Fibroblast of mammary gland (primary cell): ENCODE measurements around the gene DCDC2C.

Experiments
- DNase-seq: peaks from one replicate; pipeline ENCODE4 v3.0.0-alpha.2; 2010; ENCODE audit warnings: low read depth
- H3K4me3 ChIP-seq: 2 replicates; pipeline ENCODE4 v1.5.1; 2011; ENCODE audit warnings: low read depth, mild to moderate bottlenecking, low read length, moderate library complexity; ENCODE audit not compliant: control insufficient read depth
- TF ChIP-seq, protein P1 (sequence below): conservative IDR thresholded peaks from 2 replicates; pipeline ENCODE4 v1.5.1; 2011; ENCODE audit warnings: low read depth, low read length, inconsistent platforms; ENCODE audit not compliant: control insufficient read depth, insufficient read depth

The DCDC2C gene

GRCh38 chr2:3736112-3736511 lies 32.7 kb downstream of the DCDC2C start:
- TF ChIP-seq, protein P1, sequence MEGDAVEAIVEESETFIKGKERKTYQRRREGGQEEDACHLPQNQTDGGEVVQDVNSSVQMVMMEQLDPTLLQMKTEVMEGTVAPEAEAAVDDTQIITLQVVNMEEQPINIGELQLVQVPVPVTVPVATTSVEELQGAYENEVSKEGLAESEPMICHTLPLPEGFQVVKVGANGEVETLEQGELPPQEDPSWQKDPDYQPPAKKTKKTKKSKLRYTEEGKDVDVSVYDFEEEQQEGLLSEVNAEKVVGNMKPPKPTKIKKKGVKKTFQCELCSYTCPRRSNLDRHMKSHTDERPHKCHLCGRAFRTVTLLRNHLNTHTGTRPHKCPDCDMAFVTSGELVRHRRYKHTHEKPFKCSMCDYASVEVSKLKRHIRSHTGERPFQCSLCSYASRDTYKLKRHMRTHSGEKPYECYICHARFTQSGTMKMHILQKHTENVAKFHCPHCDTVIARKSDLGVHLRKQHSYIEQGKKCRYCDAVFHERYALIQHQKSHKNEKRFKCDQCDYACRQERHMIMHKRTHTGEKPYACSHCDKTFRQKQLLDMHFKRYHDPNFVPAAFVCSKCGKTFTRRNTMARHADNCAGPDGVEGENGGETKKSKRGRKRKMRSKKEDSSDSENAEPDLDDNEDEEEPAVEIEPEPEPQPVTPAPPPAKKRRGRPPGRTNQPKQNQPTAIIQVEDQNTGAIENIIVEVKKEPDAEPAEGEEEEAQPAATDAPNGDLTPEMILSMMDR, result no peak
- DNase-seq, result no peak
- H3K4me3 ChIP-seq, result no peak overlapping the region

DNA sequence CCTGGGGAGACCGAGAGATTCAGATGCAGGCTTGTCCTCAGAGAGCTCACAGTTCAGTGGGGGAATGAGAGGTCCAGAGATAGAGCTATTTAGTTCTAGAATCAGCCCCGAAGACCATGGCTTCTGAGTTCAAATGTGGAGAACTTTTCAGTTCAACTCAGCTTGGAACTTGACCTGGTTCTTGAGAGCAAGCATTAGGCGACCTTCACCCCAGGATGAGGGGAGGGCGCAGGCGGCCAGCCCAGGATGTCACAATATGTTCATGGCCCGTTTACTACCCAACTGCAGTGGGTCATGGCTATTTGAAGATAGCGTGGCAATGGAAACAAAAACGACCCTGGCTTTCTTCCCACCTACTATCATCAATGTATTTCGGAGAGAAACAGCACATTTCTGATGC lies 33.8 kb downstream of the DCDC2C start:
- TF ChIP-seq, protein P1, result no peak
- H3K4me3 ChIP-seq, result no peak overlapping the region
- no peak for DNase-seq

- peak; percentile 44 for DNase-seq
- H3K4me3 ChIP-seq, result no peak overlapping the region
- TF ChIP-seq, protein P1, result peak; percentile 50
Observed at GRCh38 chr2:3738454-3738853, 35.1 kb downstream of the DCDC2C start.

- no peak for DNase-seq
- TF ChIP-seq, protein P1, result no peak
- H3K4me3 ChIP-seq, result no peak overlapping the region
Observed at GRCh38 chr2:3739313-3739712, 35.9 kb downstream of the DCDC2C start.

GRCh38 chr2:3741396-3741795 lies 38.0 kb downstream of the DCDC2C start:
- TF ChIP-seq, protein P1, result no peak
- DNase-seq, result no peak
- H3K4me3 ChIP-seq, result no peak overlapping the region

DNA sequence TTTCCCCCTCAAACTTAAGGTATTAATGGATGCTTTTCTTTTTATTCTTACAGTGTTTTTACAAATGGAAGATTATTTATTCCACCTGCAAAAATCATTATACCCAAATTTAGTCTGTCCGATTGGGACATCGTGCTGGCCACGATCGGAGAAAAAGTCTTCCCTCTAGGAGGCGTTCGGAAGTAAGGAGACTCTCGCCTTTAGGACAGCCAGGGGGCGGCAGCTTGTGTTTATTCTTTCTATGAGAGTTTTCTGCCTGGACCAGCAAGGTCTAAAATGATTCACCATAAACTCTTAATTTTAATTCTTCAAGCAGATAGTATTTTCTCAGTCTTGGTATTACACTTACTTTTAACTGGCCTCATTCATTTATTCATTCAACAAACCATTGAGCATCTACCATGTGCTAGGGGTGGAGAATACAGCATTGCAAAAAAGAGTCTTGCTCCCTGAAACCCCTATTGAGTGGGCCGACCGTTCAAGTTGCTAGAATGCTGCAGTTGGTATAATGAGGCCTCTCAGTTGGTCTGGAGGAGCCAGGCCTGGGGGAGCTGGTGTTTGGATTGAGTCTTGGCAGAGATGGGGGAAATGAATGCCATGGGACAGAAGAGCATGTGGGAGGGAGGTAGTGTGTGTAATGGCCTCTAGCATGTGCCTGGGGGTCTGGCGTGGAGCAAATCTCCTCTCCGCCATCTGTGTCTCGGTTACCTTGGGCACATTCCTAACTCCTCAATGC lies 38.7 kb downstream of the DCDC2C start:
- TF ChIP-seq, protein P1, result no peak
- no peak for DNase-seq
- H3K4me3 ChIP-seq, result no peak overlapping the region

DNA sequence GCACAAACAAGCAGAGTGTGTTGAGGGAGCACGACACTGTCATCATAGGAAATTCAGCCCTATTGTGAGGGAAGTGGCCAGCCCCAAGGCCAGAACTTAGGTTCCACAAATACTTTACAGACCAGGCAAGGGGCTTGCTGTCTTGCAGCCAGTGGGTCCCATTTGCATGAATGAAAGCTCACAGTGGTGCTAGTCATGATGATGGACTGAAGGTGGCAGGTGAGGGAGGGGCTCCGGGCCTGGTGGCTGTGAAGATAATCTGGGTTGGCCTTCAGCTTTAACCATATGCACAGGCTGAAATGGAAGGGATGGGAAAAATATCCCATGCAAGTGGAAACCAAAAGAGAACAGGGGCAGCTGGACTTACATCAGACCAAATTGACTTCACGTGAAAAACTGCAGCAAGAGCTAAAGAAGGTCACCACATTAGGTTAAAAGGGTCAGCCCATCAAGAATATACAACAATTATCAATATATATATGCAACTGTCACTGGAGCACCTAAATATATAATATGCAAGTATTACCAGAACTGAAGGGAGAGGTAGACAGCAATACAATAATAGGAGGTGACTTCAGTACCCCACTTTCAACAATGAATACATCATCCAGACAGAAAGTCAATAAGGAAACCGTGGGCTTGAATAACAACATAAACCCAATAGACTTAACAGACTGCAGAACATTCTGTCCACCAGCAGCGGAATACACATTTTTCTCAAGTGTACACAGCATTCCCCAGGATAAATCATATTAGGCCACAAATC lies 39.6 kb downstream of the DCDC2C start:
- H3K4me3 ChIP-seq, result no peak overlapping the region
- DNase-seq, result no peak
- TF ChIP-seq, protein P1, result no peak
